A673 (cell line): ENCODE data around the gene OBI1. TPM values are rescaled to one million over a fixed set of nuclear protein-coding genes. Genes with fewer than 3 reads are reported as not detected.

Experiments
- BruUV-seq: library from RNA; stranded (reverse); fragments of 400-500 nt; replicated peaks from 2 replicates; lab custom pipeline; 2021; lab: Mats Ljungman, UMichigan
- CTCF ChIA-PET: fragments of 300-600 bp; sonication (Branson Sonifier 250); formaldehyde crosslinking; loops from one replicate; lab custom pipeline; 2022; ENCODE audit warnings: antibody characterized with exemption; lab: Charles Lee
- POLR2A ChIA-PET: fragments of 300-600 bp; sonication (Branson Sonifier 250); formaldehyde crosslinking; loops from one replicate; lab custom pipeline; 2022; ENCODE audit warnings: antibody characterized with exemption; ENCODE audit not compliant: low non-redundant PET; lab: Charles Lee
- DNase-seq: peaks from one replicate; pipeline ENCODE4 v3.0.0-alpha.2; 2015; ENCODE audit warnings: low spot score
- H3K27ac ChIP-seq: fragments of 200-600 bp; sonication (generic); 2 replicates; pipeline ENCODE4 v1.5.1; 2016; ENCODE audit warnings: mixed run types, low read depth, mild to moderate bottlenecking, mixed read lengths, antibody characterized with exemption, low read length; ENCODE audit not compliant: poor library complexity, severe bottlenecking
- H3K27me3 ChIP-seq: fragments of 200-600 bp; sonication (generic); replicated peaks from 2 replicates; pipeline ENCODE4 v1.6.1; 2017; ENCODE audit warnings: mixed run types, low read depth, mild to moderate bottlenecking, mixed read lengths, antibody characterized with exemption, low read length; ENCODE audit not compliant: insufficient read depth, poor library complexity
- H3K36me3 ChIP-seq: fragments of 200-600 bp; sonication (generic); 2 replicates; pipeline ENCODE4 v1.6.1; 2016; ENCODE audit warnings: mixed run types, mild to moderate bottlenecking, mixed read lengths, antibody characterized with exemption, low read length; ENCODE audit not compliant: insufficient read depth, poor library complexity, severe bottlenecking
- H3K4me1 ChIP-seq: fragments of 200-600 bp; sonication (generic); 2 replicates; pipeline ENCODE4 v1.6.1; 2017; ENCODE audit warnings: mixed run types, mild to moderate bottlenecking, mixed read lengths, antibody characterized with exemption, low read length; ENCODE audit not compliant: insufficient read depth, poor library complexity, severe bottlenecking
- H3K4me3 ChIP-seq: fragments of 200-600 bp; sonication (generic); 2 replicates; pipeline ENCODE4 v1.5.1; 2016; ENCODE audit warnings: low read depth, mixed run types, mild to moderate bottlenecking, mixed read lengths, low read length; ENCODE audit not compliant: poor library complexity, severe bottlenecking
- H3K9me3 ChIP-seq: fragments of 200-600 bp; sonication (generic); 2 replicates; pipeline ENCODE4 v1.6.1; 2016; ENCODE audit warnings: mixed run types, low read depth, mild to moderate bottlenecking, mixed read lengths, antibody characterized with exemption, low read length; ENCODE audit not compliant: poor library complexity, severe bottlenecking
- EZH2 ChIP-seq: fragments of 200-600 bp; sonication (generic); IDR thresholded peaks from 2 replicates; pipeline ENCODE4 v1.6.1; 2017; ENCODE audit warnings: borderline replicate concordance, low read depth, mild to moderate bottlenecking, mixed read lengths, antibody characterized with exemption, low read length; ENCODE audit not compliant: poor library complexity, severe bottlenecking
- intact Hi-C: fragments of 100-400 bp; cut with micrococcal nuclease; formaldehyde crosslinking; loops from one replicate; pipeline ENCODE4 v1.10.0; 2022; ENCODE audit not compliant: unreplicated experiment
- total RNA-seq: library from RNA; stranded (reverse); gene quantifications from 2 replicates; pipeline ENCODE4 v1.2.3, GENCODE V29; 2021
- TF ChIP-seq, protein P1 (sequence below): fragments of 300-800, 200-600 bp; sonication (generic); conservative IDR thresholded peaks from 2 replicates; pipeline ENCODE4 v1.5.1; 2017; ENCODE audit warnings: low read depth, mild to moderate bottlenecking, antibody characterized with exemption, low read length, moderate library complexity, mixed read lengths

Gene OBI1
- total RNA-seq, 1 experiment from 2014 or later, result 24.2 TPM

DNA sequence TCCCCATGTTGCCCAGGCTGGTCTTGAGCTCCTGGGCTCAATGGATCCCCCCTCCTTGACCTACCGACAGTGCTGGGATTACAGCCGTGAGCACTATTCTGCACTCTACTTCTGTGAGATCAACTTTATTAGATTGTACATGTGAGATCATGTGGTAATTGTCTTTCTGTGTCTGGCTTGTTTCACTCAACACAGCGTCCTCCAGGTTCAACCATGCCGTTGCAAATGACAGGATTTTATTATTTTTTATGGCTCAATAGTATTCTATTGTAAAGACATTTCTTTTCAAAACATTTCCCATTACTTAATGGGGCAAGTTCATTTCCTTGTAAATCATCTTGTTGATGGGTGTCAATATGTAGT, 1.5 kb upstream of the OBI1 start:
- ChIA-PET CTCF (no interaction called here), POLR2A (no interaction called here)
- Histone ChIP-seq H3K9me3 (no peaks in the 10 kb centered on the region), H3K36me3 (no peaks in the 10 kb centered on the region), H3K27ac (no peak overlapping the region), H3K27me3 (no peaks in the 10 kb centered on the region), H3K4me3 (peak overlapping the region; percentile 92), H3K4me1 (peaks cover 5% of the 10 kb centered on the region)
- intact Hi-C loops, result no loop called here
- BruUV-seq, result no TSS peak
- TF ChIP-seq, protein P1, sequence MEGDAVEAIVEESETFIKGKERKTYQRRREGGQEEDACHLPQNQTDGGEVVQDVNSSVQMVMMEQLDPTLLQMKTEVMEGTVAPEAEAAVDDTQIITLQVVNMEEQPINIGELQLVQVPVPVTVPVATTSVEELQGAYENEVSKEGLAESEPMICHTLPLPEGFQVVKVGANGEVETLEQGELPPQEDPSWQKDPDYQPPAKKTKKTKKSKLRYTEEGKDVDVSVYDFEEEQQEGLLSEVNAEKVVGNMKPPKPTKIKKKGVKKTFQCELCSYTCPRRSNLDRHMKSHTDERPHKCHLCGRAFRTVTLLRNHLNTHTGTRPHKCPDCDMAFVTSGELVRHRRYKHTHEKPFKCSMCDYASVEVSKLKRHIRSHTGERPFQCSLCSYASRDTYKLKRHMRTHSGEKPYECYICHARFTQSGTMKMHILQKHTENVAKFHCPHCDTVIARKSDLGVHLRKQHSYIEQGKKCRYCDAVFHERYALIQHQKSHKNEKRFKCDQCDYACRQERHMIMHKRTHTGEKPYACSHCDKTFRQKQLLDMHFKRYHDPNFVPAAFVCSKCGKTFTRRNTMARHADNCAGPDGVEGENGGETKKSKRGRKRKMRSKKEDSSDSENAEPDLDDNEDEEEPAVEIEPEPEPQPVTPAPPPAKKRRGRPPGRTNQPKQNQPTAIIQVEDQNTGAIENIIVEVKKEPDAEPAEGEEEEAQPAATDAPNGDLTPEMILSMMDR, result no peak
- TF ChIP-seq EZH2, result no peak
- DNase-seq, result no peak

- Histone ChIP-seq H3K27ac (peak overlapping the region; percentile 84), H3K9me3 (no peaks in the 10 kb centered on the region), H3K4me3 (peak overlapping the region; percentile 92), H3K27me3 (no peaks in the 10 kb centered on the region), H3K36me3 (no peaks in the 10 kb centered on the region), H3K4me1 (peaks cover 5% of the 10 kb centered on the region)
- intact Hi-C loops, result loop anchor here (2.0 kb wide), 1 partner anchor 57 kb away; the partner anchor contains the start of gene POU4F1
- ChIA-PET POLR2A (no interaction called here), CTCF (no interaction called here)
- TF ChIP-seq EZH2, result no peak
- TF ChIP-seq, protein P1, result no peak
- no TSS peak for BruUV-seq
- DNase-seq, result peak; percentile 42
Observed at GRCh38 chr13:78659732-78660494, 958 bp upstream of the OBI1 start.

- no peak for DNase-seq
- ChIA-PET CTCF (no interaction called here), POLR2A (no interaction called here)
- Histone ChIP-seq H3K4me1 (peaks cover 5% of the 10 kb centered on the region), H3K36me3 (no peaks in the 10 kb centered on the region), H3K4me3 (peak overlapping the region; percentile 92), H3K9me3 (no peaks in the 10 kb centered on the region), H3K27ac (peak overlapping the region; percentile 84), H3K27me3 (no peaks in the 10 kb centered on the region)
- BruUV-seq, result no TSS peak
- TF ChIP-seq, protein P1, result no peak
- no peak for TF ChIP-seq EZH2
- intact Hi-C loops, result loop anchor here (2.0 kb wide), 1 partner anchor 57 kb away; the partner anchor contains the start of gene POU4F1
Observed at GRCh38 chr13:78659450-78659730, 435 bp upstream of the OBI1 start.
